GM21576 (cell line): ENCODE data around the gene NUTM2D.
"Not testable (repeated sequence)": the region's sequence is repeated elsewhere in the genome, so short reads cannot be mapped to it uniquely, and the experiment has no call there.

ENCODE experiments used
- ATAC-seq: cut with Tn5 transposase; IDR thresholded peaks from one replicate; pipeline ENCODE4 v1.9.1; 2021; ENCODE audit warnings: mild to moderate bottlenecking, moderate library complexity; ENCODE audit not compliant: unreplicated experiment

Gene NUTM2D

DNA sequence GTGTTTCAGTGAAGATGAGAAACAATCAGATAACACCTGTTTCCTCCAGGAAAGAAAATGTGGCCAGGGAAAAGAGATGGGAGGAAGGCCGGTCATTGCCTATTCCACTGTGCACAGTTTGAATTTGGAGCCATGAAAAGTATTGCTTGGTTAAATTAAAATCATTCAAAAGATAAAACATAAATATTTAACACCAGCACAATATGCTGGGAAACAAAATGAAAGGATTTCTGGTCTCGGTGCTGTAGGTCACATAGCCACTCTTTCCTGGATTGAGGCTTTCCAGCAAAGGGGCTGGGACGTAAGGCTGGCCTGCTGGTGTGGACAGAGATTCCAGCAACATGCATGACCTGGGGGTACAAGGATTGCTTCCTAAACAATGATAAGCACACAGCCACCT is at the start of gene NUTM2D:
Gene NUTM2D (plus strand): TSS at position 301 of the 400 bp plus-strand sequence. CDS start 522 bp downstream, outside the sequence.
- ATAC-seq, result not testable (repeated sequence)

GRCh38 chr10:87308702-87309101 is 48.8 kb upstream of the NUTM2D start:
- not testable (repeated sequence) for ATAC-seq

DNA sequence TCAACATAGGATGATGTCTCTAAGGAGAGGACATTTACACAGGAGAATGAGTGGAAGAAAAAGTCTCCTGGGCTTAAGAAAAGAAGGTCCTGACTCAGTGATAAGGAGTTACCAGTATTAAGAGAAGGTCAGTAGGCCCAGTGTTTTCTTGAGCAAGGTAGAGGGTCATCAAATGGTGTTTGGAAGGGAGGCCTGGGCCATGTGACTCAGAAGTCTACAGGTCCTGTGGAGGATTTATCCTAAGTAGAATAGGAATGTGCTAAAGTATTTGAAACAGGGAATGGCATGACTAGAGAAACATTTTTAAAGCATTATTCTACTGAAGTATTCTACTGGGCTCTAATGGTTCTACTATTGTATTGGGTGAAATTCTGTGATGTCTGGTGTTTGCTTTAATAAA is 47.9 kb upstream of the NUTM2D start:
- ATAC-seq, result not testable (repeated sequence)

DNA sequence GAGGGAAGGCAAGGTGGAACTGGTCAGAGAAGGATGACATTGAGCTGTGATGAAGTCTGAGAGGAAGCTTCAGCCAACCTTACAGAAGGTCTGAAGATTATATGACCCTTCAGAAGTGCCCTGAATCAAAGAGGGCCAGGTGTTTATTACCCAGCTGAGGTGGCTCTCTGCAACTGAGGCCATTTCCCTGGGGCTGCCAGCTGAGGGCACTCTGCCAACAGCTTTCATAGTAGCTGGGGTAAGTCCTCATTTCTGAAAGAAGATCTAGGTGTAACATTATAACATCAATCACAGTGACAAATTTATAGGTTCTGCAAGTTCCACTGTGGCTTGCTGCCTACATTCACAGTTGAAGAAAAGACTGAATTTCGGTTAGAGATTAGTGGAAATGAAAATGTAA is 46.0 kb upstream of the NUTM2D start:
- not testable (repeated sequence) for ATAC-seq

DNA sequence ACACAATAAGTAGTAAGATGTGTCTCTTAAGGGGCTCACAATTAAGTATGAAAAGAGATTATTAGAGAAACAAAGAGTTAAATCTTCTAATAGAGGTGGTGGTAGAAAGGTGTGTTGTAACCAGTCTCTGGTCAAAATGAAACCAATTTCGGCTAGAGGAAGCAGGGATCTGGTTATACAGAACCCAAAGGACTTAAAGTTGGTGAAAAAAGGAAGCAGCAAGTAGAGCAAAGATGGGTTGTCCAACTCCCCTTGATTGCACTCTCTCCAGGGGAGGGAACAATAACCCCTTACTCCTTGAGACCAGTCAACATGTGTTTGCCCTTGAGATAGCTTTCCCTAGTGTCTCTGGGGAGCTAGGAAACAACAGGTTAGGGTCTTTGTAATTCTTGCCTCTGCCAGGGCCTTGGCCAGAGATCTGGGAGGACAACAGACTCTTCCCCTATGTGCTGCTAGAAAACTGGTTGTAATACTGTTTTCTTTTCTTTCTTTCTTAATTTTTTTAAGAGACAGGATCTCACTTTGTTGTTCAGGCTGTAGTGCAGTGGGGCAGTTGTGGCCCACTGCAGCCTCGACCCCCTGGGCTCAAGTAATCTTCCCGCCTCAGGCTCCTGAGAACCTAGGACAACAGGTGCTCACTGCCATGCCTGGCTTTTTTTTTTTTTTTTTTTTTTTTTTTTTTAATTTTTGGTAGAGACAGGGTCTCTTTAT is 43.7 kb upstream of the NUTM2D start:
- not testable (repeated sequence) for ATAC-seq

DNA sequence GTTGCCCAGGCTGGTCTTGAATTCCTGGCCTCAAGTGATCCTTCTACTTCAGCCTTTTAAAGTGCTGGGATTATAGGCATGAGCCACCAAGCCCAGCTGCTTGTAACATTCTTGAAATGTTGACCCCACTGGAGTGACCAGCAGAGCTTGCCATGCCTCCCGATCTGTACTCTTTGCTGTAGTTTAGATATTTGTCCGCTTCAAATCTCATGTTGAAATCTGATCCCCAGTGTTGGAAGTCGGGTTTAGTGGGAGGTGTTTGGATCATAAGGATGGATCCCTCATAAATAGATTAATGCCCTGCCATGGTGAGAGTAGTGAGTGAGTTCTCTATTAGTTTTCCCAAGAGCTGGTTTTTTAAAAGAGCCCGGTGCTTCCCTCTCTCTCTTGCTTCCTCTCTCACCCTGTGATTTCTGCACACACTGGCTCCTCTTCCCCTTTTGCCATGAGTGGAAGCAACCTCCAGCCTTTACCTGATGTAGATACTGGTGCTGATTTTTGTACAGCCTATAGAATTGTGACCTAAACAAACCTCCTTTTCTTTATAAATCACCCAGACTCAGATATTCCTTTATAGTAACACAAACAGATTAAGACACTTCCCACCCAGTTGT is 43.1 kb upstream of the NUTM2D start:
- ATAC-seq, result not testable (repeated sequence)

GRCh38 chr10:87321505-87321904 is 36.0 kb upstream of the NUTM2D start:
- ATAC-seq, result not testable (repeated sequence)

DNA sequence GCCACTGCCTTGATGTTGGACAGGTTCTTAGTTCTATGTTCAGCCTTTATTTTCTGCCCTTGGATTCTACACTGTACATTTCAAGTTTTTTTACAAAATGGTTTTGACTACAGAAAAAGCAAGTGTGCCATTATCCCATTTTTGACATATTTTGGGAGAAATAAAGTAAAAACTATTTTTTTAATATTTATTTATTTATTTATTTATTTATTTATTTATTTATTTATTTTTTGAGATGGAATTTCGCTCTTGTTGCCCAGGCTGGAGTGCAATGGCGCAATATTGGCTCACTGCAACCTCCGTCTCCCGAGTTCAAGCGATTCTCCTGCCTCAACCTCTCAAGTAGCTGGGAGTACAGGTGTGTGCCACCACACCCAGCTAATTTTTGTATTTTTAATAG is 33.0 kb upstream of the NUTM2D start:
- ATAC-seq, result not testable (repeated sequence)

- ATAC-seq, result not testable (repeated sequence)
Measured at GRCh38 chr10:87327958-87328357, 29.6 kb upstream of the NUTM2D start.

- ATAC-seq, result not testable (repeated sequence)
Measured at GRCh38 chr10:87329131-87329530, 28.4 kb upstream of the NUTM2D start.

DNA sequence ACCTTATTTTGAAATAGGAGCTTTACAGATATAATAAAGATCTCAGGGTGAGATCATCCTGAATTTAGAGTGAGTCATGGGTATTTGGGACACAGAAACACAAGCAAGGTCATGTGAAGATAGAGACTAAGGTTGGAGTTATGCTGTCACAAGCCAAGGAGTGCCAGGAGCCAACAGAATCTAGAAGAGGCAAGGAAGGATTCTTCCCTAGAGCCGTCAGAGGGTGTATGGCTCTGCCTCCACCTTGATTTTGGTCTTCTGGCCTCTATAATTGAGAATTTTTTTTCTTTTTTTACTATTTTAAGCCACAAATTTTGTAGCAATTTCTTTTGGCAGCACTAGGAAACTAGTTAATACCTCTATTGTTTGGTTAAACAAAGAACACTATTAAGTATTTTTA is 24.9 kb upstream of the NUTM2D start:
- not testable (repeated sequence) for ATAC-seq

DNA sequence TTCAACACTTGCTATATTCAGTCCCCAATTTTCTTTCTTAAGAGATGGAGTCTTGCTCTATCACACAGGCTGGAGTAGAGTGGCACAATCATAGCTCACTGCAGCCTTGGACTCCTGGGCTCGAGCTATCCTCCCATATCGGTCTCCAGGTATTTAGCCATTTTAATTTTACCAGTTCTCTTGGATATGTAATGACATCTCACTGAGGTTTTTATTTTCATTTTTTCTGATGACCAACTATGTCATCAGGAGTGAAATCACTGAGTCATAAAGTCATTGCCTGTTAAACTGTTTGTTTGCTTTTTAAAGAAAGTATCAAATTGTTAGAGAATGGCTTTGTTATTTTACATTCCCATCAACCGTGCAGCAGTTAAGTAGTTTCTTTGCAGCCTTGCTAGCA is 17.1 kb upstream of the NUTM2D start:
- not testable (repeated sequence) for ATAC-seq

GRCh38 chr10:87341546-87342142 is 15.9 kb upstream of the NUTM2D start:
- not testable (repeated sequence) for ATAC-seq

DNA sequence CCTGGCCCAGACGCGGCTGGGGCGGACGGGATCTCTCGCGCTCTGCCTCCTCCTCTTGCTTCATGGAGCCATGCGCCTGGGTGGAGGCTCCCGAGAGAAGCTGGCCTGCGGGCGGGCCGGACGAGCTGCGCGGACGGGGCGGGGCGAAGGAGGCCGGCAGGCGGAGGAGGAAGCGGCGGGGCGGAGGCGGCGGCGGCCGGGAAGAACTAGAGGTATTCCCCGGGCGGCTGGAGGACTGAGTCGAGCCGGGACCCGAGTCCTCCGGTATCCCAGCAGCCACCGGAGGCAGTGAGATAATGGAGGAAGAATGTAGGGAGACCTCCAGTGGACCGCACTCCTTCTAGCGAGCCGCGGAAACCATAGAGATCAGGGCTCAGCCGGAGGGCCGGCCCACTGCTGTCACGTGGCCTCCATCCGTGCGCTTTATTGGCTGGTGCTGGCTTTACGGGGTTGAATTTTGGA is 15.3 kb upstream of the NUTM2D start:
- ATAC-seq, result peak; percentile 85

GRCh38 chr10:87342711-87343258 is 14.8 kb upstream of the NUTM2D start:
- ATAC-seq, result peak; percentile 72

DNA sequence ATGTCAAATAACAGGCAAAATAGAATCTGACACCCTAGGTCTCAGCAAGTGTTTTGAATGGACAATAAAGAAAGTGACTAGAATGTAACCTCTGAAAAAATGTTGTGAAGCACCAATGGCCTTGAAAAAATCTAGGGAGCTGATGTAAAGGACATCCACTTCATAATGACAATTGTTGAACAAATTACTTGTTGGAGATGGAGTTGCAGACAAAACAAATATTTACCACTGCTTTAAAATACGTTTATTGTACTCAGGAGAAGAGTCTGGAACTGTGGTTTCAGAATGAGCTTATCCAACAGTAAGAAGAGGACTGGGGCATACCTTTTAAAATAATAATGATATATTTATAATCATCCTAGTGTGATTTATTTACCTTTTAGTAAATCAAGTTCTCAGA is 11.8 kb upstream of the NUTM2D start:
- not testable (repeated sequence) for ATAC-seq

DNA sequence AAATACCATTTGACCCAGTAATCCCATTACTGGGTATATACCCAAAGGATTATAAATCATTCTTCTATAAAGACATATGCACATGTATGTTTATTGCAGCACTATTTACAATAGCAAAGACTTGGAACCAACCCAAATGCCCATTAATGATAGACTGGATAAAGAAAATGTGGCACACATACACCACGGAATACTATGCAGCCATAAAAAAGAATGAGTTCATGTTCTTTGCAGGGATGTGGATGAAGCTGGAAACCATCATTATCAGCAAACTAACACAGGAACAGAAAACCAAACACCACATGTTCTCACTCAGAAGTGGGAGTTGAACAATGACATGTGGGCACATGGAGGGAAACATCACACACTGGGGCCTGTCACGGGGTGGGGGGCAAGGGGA is 7.4 kb upstream of the NUTM2D start:
- ATAC-seq, result not testable (repeated sequence)

DNA sequence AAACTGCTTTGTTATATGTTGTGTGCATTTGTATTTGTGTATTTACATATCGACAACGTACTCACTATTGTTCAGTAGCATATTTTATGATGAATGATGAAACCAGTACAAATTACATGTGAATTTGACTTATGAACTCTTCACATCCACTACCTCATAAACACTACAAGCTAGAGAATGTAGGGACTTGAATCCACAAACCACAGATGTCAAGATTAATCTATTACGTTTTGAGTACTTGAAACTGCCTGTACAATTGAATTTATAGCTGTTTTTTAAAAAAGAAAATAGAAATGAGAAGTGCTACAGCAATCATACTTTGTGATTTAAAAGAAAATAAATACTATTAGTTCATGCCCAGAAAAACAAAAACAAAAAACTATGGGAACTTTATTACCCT is 4.7 kb upstream of the NUTM2D start:
- not testable (repeated sequence) for ATAC-seq

GRCh38 chr10:87355110-87355509 is 2.4 kb upstream of the NUTM2D start:
- ATAC-seq, result not testable (repeated sequence)

GRCh38 chr10:87358159-87358558 is 615 bp downstream of the NUTM2D start:
- not testable (repeated sequence) for ATAC-seq

DNA sequence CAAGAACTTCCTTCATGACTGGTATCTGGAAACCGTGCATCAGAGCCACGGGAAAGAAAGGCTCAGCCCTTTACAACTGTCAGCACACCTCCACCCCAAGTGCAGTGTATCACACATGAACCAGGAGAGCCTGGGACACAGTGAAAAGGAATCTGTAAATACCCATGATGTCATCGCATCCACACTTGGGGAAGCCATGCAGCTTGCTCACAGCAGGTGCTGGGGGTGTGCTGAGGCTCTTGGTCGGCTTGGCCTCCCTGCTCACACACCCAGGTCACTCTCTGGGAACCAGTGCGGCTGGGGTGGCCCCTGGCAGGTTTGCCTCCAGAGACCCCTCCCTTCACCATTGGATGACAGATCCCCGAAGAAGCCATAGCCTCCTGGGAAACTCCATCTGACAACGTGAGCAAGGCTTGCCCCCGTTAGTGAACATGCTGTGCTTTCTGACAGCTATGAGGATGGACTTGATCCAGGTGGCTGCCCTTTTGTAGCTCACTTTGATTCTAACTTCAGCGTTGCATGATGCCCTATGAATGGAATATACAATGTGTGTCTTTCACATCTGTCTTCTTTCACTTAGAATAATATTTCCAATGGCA is 12.1 kb downstream of the NUTM2D start:
- not testable (repeated sequence) for ATAC-seq
